HEK293 (cell line): ENCODE measurements around the gene OR2V1.

Experiments used
- IKZF3 ChIP-seq: fragments of 450-650 bp; IDR thresholded peaks from 2 replicates; pipeline ENCODE4 v1.5.0; 2018; ENCODE audit warnings: missing biosample characterization, mild to moderate bottlenecking, missing genetic modification characterization, moderate library complexity
- KLF7 ChIP-seq: fragments of 450-650 bp; formaldehyde crosslinking; IDR thresholded peaks from 2 replicates; pipeline ENCODE4 v1.5.1; 2016; ENCODE audit warnings: missing biosample characterization, missing genetic modification characterization, borderline replicate concordance
- MEIS1 ChIP-seq: sonication (generic); formaldehyde crosslinking; IDR thresholded peaks from 2 replicates; pipeline ENCODE4 v1.8.1; 2022; ENCODE audit warnings: missing genetic modification reagents, mild to moderate bottlenecking, borderline replicate concordance
- MYNN ChIP-seq: fragments of 450-650 bp; formaldehyde crosslinking; IDR thresholded peaks from 2 replicates; pipeline ENCODE4 v1.5.1; 2016; ENCODE audit warnings: missing biosample characterization, missing genetic modification characterization, borderline replicate concordance
- ZNF184 ChIP-seq: fragments of 450-650 bp; IDR thresholded peaks from 2 replicates; pipeline ENCODE4 v1.5.1; 2018; ENCODE audit warnings: missing biosample characterization, mild to moderate bottlenecking, missing genetic modification characterization
- ZNF24 ChIP-seq: fragments of 450-650 bp; formaldehyde crosslinking; IDR thresholded peaks from 2 replicates; pipeline ENCODE4 v1.5.1; 2016; ENCODE audit warnings: missing biosample characterization, missing genetic modification characterization
- ZNF530 ChIP-seq: fragments of 450-650 bp; formaldehyde crosslinking; IDR thresholded peaks from 2 replicates; pipeline ENCODE4 v1.5.1; 2016; ENCODE audit warnings: low read depth, missing biosample characterization, missing genetic modification characterization
- ZNF660 ChIP-seq: fragments of 450-650 bp; IDR thresholded peaks from 2 replicates; pipeline ENCODE4 v1.5.1; 2018; ENCODE audit warnings: missing biosample characterization, mild to moderate bottlenecking, missing genetic modification characterization
- ZNF768 ChIP-seq: fragments of 450-650 bp; formaldehyde crosslinking; IDR thresholded peaks from 2 replicates; pipeline ENCODE4 v1.5.1; 2018; ENCODE audit warnings: missing biosample characterization, mild to moderate bottlenecking, missing genetic modification characterization
- TF ChIP-seq, protein P1 (sequence below): fragments of 450-650 bp; formaldehyde crosslinking; IDR thresholded peaks from 2 replicates; pipeline ENCODE4 v1.5.1; 2016; ENCODE audit warnings: missing biosample characterization, missing genetic modification characterization
- TF ChIP-seq, protein P2 (sequence below): fragments of 450-650 bp; formaldehyde crosslinking; IDR thresholded peaks from 2 replicates; pipeline ENCODE4 v1.5.1; 2016; ENCODE audit warnings: missing biosample characterization, missing genetic modification characterization

DNA sequence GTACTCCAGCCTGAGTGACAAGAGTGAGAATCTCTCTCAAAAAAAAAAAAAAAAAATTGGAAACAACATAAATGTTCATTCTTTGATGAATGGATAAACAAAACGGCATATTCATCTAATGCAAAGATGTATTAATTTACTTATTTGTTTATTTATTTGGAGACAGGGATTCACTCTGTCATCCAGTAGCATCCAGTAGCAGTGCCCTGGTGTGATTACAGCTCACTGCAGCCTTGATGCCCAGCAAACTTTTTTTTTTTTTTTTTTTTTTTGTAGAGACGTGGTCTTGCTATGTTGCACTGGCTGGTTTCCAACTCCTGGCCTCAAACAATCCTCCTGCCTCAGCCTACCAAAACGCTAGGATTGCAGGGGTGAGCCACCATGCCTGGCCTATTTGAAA is 40.8 kb upstream of the OR2V1 start:
- TF ChIP-seq MEIS1 (CRISPR knock-in tag) (no peak), KLF7 (tag by site-specific recombination) (no peak), ZNF24 (tag by site-specific recombination) (no peak), ZNF660 (tag by site-specific recombination) (no peak), MYNN (tag by site-specific recombination) (no peak), ZNF768 (tag by site-specific recombination) (no peak), ZNF184 (no peak), ZNF530 (tag by site-specific recombination) (no peak), IKZF3 (no peak)
- TF ChIP-seq, protein P1, sequence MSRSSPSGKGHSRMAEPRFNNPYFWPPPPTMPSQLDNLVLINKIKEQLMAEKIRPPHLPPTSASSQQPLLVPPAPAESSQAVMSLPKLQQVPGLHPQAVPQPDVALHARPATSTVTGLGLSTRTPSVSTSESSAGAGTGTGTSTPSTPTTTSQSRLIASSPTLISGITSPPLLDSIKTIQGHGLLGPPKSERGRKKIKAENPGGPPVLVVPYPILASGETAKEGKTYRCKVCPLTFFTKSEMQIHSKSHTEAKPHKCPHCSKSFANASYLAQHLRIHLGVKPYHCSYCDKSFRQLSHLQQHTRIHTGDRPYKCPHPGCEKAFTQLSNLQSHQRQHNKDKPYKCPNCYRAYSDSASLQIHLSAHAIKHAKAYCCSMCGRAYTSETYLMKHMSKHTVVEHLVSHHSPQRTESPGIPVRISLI (tag by site-specific recombination) = 0 out of 2 replicates have a peak, but pooled peaks have one; percentile 43
- TF ChIP-seq, protein P2, sequence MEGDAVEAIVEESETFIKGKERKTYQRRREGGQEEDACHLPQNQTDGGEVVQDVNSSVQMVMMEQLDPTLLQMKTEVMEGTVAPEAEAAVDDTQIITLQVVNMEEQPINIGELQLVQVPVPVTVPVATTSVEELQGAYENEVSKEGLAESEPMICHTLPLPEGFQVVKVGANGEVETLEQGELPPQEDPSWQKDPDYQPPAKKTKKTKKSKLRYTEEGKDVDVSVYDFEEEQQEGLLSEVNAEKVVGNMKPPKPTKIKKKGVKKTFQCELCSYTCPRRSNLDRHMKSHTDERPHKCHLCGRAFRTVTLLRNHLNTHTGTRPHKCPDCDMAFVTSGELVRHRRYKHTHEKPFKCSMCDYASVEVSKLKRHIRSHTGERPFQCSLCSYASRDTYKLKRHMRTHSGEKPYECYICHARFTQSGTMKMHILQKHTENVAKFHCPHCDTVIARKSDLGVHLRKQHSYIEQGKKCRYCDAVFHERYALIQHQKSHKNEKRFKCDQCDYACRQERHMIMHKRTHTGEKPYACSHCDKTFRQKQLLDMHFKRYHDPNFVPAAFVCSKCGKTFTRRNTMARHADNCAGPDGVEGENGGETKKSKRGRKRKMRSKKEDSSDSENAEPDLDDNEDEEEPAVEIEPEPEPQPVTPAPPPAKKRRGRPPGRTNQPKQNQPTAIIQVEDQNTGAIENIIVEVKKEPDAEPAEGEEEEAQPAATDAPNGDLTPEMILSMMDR (tag by site-specific recombination) = no peak
